Thoracic aorta (tissue), 2 donors: ENCODE data around the gene CNTD1. TPM values are rescaled to one million over a fixed set of nuclear protein-coding genes. Genes with fewer than 3 reads are reported as not detected.
"Not testable (repeated sequence)": the region's sequence is repeated elsewhere in the genome, so short reads cannot be mapped to it uniquely, and the experiment has no call there.

Source experiments
- ATAC-seq: fragments of 150-250 bp; one replicate; pipeline ENCODE4 v1.8.0; 2017; ENCODE audit warnings: low read depth; ENCODE audit not compliant: insufficient number of reproducible peaks, low FRiP score
- DNase-seq: peaks from one replicate; pipeline ENCODE4 v3.0.0-alpha.2; 2020; ENCODE audit warnings: low spot score
- H3K27ac ChIP-seq, 2 donors: fragments of 200-600 bp; sonication (generic); 1 replicate in 1 of 2; 2 replicates in 1 of 2; pipeline ENCODE4 v1.5.1; 2016; ENCODE audit warnings: mild to moderate bottlenecking in 2 of 2, moderate library complexity in 2 of 2
- H3K27me3 ChIP-seq: fragments of 200-600 bp; sonication (generic); replicated peaks from 2 replicates; pipeline ENCODE4 v1.6.0; 2016; ENCODE audit warnings: mild to moderate bottlenecking; ENCODE audit not compliant: insufficient read depth
- H3K36me3 ChIP-seq: fragments of 200-600 bp; sonication (generic); one replicate; pipeline ENCODE4 v1.5.1; 2016
- H3K4me1 ChIP-seq, 2 donors: fragments of 200-600 bp; sonication (generic); 1 replicate in 1 of 2; 2 replicates in 1 of 2; pipeline versions ENCODE4 v1.5.1 to v1.6.0; 2016; ENCODE audit warnings: low read depth in 2 of 2, mild to moderate bottlenecking in 1 of 2; ENCODE audit not compliant: control insufficient read depth in 1 of 2
- H3K4me3 ChIP-seq: fragments of 200-600 bp; sonication (generic); 2 replicates; pipeline ENCODE4 v1.5.1; 2016; ENCODE audit warnings: mild to moderate bottlenecking
- H3K9me3 ChIP-seq: fragments of 200-600 bp; sonication (generic); 2 replicates; pipeline ENCODE4 v1.5.1; 2016
- total RNA-seq, 2 donors: library from RNA; depleted of rRNA; stranded (reverse); fragments of >200 nt; gene quantifications; one replicate each; pipeline versions ENCODE4 v1.1.0 to v1.2.3, GENCODE V29; 2016
- TF ChIP-seq, protein P1 (sequence below): fragments of 200-600 bp; sonication (generic); IDR thresholded peaks from one replicate; pipeline ENCODE4 v1.5.1; 2019; ENCODE audit warnings: antibody characterized with exemption

CNTD1 gene
- total RNA-seq, 2 donors from 2014 or later: not detected

DNA sequence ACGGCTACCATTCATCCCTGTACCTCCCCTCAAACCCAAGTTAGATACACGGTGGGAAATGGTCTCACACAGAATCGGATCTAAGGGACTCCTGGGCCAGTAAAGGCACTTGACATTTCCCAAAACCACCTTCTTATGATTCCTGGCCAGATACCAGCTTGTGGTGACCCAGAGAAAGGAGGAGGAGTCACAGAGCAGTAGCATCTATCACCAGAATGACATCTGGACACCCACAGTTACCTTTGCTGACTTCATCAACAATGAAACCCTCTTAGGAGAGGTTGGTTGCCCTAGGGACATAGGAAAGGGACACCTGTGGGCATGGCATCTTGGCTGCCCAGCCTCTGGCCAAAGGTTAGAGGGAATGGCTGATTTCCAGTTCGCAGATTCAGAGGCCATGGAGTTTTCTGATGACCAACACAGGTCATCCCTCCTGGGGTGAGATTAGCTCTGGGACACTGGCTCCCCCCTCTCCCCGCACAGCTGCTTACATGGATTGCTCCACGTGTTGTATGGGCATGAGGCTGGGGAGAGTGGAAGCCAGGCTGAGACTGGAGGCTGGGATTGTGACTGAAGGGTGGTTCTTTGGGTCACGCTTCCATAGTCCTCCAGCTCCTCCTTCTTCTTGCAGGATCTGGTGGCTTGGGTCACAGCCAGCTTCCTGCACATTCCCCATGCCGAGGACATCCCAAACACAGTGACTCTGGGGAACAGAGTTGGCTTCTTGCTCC is 51.0 kb downstream of the CNTD1 start:
- Histone ChIP-seq H3K4me1 (peaks cover 8 to 43% of the 10 kb centered on the region in 2 donors), H3K4me3 (peak overlapping the region; percentile 77), H3K9me3 (no peaks in the 10 kb centered on the region), H3K27ac (peak overlapping the region in 1 of 2 donors; percentile 96), H3K36me3 (peaks cover 6% of the 10 kb centered on the region), H3K27me3 (no peaks in the 10 kb centered on the region)
- TF ChIP-seq, protein P1, sequence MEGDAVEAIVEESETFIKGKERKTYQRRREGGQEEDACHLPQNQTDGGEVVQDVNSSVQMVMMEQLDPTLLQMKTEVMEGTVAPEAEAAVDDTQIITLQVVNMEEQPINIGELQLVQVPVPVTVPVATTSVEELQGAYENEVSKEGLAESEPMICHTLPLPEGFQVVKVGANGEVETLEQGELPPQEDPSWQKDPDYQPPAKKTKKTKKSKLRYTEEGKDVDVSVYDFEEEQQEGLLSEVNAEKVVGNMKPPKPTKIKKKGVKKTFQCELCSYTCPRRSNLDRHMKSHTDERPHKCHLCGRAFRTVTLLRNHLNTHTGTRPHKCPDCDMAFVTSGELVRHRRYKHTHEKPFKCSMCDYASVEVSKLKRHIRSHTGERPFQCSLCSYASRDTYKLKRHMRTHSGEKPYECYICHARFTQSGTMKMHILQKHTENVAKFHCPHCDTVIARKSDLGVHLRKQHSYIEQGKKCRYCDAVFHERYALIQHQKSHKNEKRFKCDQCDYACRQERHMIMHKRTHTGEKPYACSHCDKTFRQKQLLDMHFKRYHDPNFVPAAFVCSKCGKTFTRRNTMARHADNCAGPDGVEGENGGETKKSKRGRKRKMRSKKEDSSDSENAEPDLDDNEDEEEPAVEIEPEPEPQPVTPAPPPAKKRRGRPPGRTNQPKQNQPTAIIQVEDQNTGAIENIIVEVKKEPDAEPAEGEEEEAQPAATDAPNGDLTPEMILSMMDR: no peak
- no peak for DNase-seq
- ATAC-seq: no peak

DNA sequence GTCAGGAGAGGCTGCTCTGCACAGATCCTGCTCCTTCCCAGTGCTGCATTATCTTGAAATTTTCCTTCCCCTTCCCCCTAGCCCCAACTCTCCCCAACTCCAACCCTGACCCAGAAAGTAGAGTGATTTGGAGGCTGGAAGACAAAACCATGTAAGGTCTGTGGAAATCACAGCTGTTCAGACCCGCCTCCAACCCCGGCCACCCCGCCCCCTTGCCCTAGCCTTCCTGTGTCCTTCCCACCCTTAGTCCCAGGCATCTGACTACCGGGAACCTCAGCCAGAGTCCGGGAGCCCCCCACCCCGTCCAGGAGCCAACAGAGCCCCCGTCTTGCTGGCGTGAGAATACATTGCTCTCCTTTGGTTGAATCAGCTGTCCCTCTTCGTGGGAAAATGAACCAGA is 52.3 kb downstream of the CNTD1 start, which contains the start of gene AOC3:
Gene AOC3, plus strand, starts transcription at position 246 of the 400 bp plus-strand sequence. Its CDS starts 145 bp downstream, at position 391.
- no peaks in the 10 kb centered on the region for H3K9me3 ChIP-seq
- peak within 1 kb of the TSS; percentile 77 for H3K4me3 ChIP-seq
- DNase-seq (no peak), ATAC-seq (peak; percentile 39)
- peaks cover 8 to 56% of the 10 kb centered on the region in 2 donors for H3K4me1 ChIP-seq
- no peaks in the 10 kb centered on the region for H3K27me3 ChIP-seq
- peak within 1 kb of the TSS; percentile 96 for H3K27ac ChIP-seq
- TF ChIP-seq, protein P1: no peak
- H3K36me3 ChIP-seq: no peaks in the 10 kb centered on the region

DNA sequence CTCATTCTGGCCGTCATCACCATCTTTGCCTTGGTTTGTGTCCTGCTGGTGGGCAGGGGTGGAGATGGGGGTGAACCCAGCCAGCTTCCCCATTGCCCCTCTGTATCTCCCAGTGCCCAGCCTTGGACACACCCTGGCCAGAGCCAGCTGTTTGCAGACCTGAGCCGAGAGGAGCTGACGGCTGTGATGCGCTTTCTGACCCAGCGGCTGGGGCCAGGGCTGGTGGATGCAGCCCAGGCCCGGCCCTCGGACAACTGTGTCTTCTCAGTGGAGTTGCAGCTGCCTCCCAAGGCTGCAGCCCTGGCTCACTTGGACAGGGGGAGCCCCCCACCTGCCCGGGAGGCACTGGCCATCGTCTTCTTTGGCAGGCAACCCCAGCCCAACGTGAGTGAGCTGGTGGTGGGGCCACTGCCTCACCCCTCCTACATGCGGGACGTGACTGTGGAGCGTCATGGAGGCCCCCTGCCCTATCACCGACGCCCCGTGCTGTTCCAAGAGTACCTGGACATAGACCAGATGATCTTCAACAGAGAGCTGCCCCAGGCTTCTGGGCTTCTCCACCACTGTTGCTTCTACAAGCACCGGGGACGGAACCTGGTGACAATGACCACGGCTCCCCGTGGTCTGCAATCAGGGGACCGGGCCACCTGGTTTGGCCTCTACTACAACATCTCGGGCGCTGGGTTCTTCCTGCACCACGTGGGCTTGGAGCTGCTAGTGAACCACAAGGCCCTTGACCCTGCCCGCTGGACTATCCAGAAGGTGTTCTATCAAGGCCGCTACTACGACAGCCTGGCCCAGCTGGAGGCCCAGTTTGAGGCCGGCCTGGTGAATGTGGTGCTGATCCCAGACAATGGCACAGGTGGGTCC is 52.9 kb downstream of the CNTD1 start:
- Histone ChIP-seq H3K4me3 (peak overlapping the region; percentile 77), H3K27ac (peak overlapping the region; percentile 96), H3K4me1 (peaks cover 8 to 58% of the 10 kb centered on the region in 2 donors)
- H3K36me3 ChIP-seq, H3K27me3 ChIP-seq, ATAC-seq, H3K9me3 ChIP-seq, DNase-seq: not testable (repeated sequence)

DNA sequence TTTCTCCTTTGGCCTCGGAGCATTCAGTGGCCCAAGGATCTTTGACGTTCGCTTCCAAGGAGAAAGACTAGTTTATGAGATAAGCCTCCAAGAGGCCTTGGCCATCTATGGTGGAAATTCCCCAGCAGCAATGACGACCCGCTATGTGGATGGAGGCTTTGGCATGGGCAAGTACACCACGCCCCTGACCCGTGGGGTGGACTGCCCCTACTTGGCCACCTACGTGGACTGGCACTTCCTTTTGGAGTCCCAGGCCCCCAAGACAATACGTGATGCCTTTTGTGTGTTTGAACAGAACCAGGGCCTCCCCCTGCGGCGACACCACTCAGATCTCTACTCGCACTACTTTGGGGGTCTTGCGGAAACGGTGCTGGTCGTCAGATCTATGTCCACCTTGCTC is 53.7 kb downstream of the CNTD1 start:
- TF ChIP-seq, protein P1: no peak
- H3K4me1 ChIP-seq: peaks cover 8 to 58% of the 10 kb centered on the region in 2 donors
- no peak for ATAC-seq
- no peaks in the 10 kb centered on the region for H3K27me3 ChIP-seq
- H3K9me3 ChIP-seq: no peaks in the 10 kb centered on the region
- no peak for DNase-seq
- H3K36me3 ChIP-seq: no peaks in the 10 kb centered on the region
- H3K27ac ChIP-seq: peak overlapping the region; percentile 96
- peak overlapping the region; percentile 77 for H3K4me3 ChIP-seq

DNA sequence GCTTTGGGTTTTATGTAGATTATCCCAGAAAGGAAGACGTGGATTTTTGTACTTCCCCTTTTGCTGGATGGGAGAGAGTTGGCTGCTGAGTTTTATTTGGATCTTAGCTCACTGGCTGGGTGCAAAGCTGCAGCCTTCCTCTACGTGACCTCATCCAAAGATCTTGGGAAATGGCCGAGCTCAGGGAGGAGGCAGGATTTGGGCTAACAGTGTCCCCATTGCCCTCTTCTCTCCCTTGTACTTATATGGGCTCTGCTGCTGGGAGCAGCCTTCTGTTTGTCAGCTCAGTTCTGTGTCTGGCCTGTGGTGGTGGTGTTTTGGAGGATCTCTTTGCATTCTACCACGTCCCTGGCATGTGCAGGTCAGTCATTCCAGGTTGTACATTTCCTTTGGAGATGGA is 54.3 kb downstream of the CNTD1 start:
- ATAC-seq (peak; percentile 68), DNase-seq (no peak)
- Histone ChIP-seq H3K27ac (peak overlapping the region; percentile 96), H3K4me3 (peak overlapping the region; percentile 77), H3K4me1 (peaks cover 8 to 62% of the 10 kb centered on the region in 2 donors), H3K9me3 (no peaks in the 10 kb centered on the region), H3K27me3 (no peaks in the 10 kb centered on the region), H3K36me3 (no peaks in the 10 kb centered on the region)
- TF ChIP-seq, protein P1: no peak
